IMR-90 (cell line): ENCODE data around the gene SIRPG. TPM values are rescaled to one million over a fixed set of nuclear protein-coding genes. Genes with fewer than 3 reads are reported as not detected.

ENCODE experiments used
- ATAC-seq: fragments of 200-7000 bp; cut with Tn5 transposase; 2 replicates; pipeline ENCODE4 v1.9.1; 2020; ENCODE audit warnings: low read depth, mild to moderate bottlenecking, moderate library complexity
- BruUV-seq: library from RNA; stranded (reverse); fragments of 400-500 nt; replicated peaks from 2 replicates; lab custom pipeline; 2021; lab: Mats Ljungman, UMichigan
- CTCF ChIA-PET: fragments of 300-600 bp; formaldehyde crosslinking; extraction: SDS; loops from one replicate; lab custom pipeline; 2021; ENCODE audit warnings: antibody characterized with exemption; lab: Yijun Ruan, JAX
- POLR2A ChIA-PET: fragments of 300-600 bp; sonication (Branson Sonifier 250); formaldehyde crosslinking; loops from one replicate; lab custom pipeline; 2022; ENCODE audit warnings: antibody characterized with exemption; ENCODE audit not compliant: unreplicated experiment; lab: Charles Lee
- DNase-seq: peaks from one replicate; pipeline ENCODE4 v3.0.0; 2013
- H2AFZ ChIP-seq: replicated peaks from 2 replicates; pipeline ENCODE3; 2013; ENCODE audit warnings: low read length, mild to moderate bottlenecking; ENCODE audit not compliant: poor library complexity
- H2AK5ac ChIP-seq: 2 replicates; pipeline ENCODE4 v1.6.1; 2013; ENCODE audit warnings: low read depth, low read length, inconsistent platforms
- H2AK9ac ChIP-seq: replicated peaks from 2 replicates; pipeline ENCODE3; 2013; ENCODE audit warnings: mild to moderate bottlenecking, low read depth, low read length, moderate library complexity; ENCODE audit not compliant: poor library complexity
- H2BK120ac ChIP-seq: 2 replicates; pipeline ENCODE4 v1.6.1; 2013; ENCODE audit warnings: low read depth, low read length, inconsistent platforms
- H2BK15ac ChIP-seq: 3 replicates; pipeline ENCODE4 v1.6.1; 2013; ENCODE audit warnings: low read depth, low read length, inconsistent platforms
- H2BK20ac ChIP-seq: 2 replicates; pipeline ENCODE4 v1.6.1; 2013; ENCODE audit warnings: low read depth, mild to moderate bottlenecking, inconsistent platforms, low read length, moderate library complexity
- H2BK5ac ChIP-seq: 2 replicates; pipeline ENCODE4 v1.6.1; 2013; ENCODE audit warnings: mild to moderate bottlenecking, low read depth, low read length, inconsistent platforms; ENCODE audit not compliant: poor library complexity, severe bottlenecking
- H3K14ac ChIP-seq: replicated peaks from 2 replicates; pipeline ENCODE4 v1.6.1; 2013; ENCODE audit warnings: low read depth, low read length, inconsistent platforms
- H3K18ac ChIP-seq: 2 replicates; pipeline ENCODE4 v1.6.1; 2013; ENCODE audit warnings: low read depth, low read length, control low read depth
- H3K23ac ChIP-seq: 2 replicates; pipeline ENCODE4 v1.6.1; 2013; ENCODE audit warnings: low read depth, low read length, inconsistent platforms
- H3K27ac ChIP-seq: 2 replicates; pipeline ENCODE4 v1.5.1; 2013; ENCODE audit warnings: mild to moderate bottlenecking, control low read depth, low read length; ENCODE audit not compliant: insufficient read depth
- H3K27me3 ChIP-seq: 2 replicates; pipeline ENCODE4 v1.6.1; 2013; ENCODE audit warnings: low read length; ENCODE audit not compliant: control insufficient read depth, insufficient read depth
- H3K36me3 ChIP-seq: 2 replicates; pipeline ENCODE4 v1.6.1; 2013; ENCODE audit warnings: low read length, mixed read lengths; ENCODE audit not compliant: control insufficient read depth, insufficient read depth
- H3K4ac ChIP-seq: 2 replicates; pipeline ENCODE4 v1.6.1; 2013; ENCODE audit warnings: low read depth, low read length, inconsistent platforms
- H3K4me1 ChIP-seq: 2 replicates; pipeline ENCODE4 v1.6.1; 2013; ENCODE audit warnings: low read length, mixed read lengths; ENCODE audit not compliant: control insufficient read depth, insufficient read depth
- H3K4me2 ChIP-seq: 2 replicates; pipeline ENCODE4 v1.6.1; 2013; ENCODE audit warnings: low read depth, mild to moderate bottlenecking, control low read depth, low read length, moderate library complexity
- H3K4me3 ChIP-seq: 2 replicates; pipeline ENCODE4 v1.5.1; 2013; ENCODE audit warnings: low read depth, mild to moderate bottlenecking, control low read depth, low read length, moderate library complexity; ENCODE audit not compliant: insufficient read depth
- H3K56ac ChIP-seq: 2 replicates; pipeline ENCODE4 v1.6.1; 2013; ENCODE audit warnings: low read length, inconsistent platforms; ENCODE audit not compliant: insufficient read depth; ENCODE audit errors: extremely low read depth
- H3K79me1 ChIP-seq, 2 experiments: 2 replicates each; pipeline ENCODE4 v1.6.1; 2013; ENCODE audit warnings: low read length in 2 of 2, inconsistent platforms in 1 of 2, low read depth in 1 of 2
- H3K9ac ChIP-seq: 2 replicates; pipeline ENCODE4 v1.6.1; 2013; ENCODE audit warnings: low read depth, low read length, control low read depth
- H3K9me1 ChIP-seq: 2 replicates; pipeline ENCODE4 v1.6.1; 2013; ENCODE audit warnings: low read length, inconsistent platforms; ENCODE audit not compliant: insufficient read depth
- H3K9me3 ChIP-seq: 2 replicates; pipeline ENCODE4 v1.6.1; 2013; ENCODE audit warnings: low read length; ENCODE audit not compliant: control insufficient read depth, insufficient read depth
- H4K20me1 ChIP-seq: 2 replicates; pipeline ENCODE4 v1.6.1; 2013; ENCODE audit warnings: low read length, inconsistent platforms; ENCODE audit not compliant: insufficient read depth
- H4K5ac ChIP-seq: 2 replicates; pipeline ENCODE4 v1.6.1; 2013; ENCODE audit warnings: mild to moderate bottlenecking, low read depth, low read length, control low read depth
- H4K8ac ChIP-seq, 2 experiments: 2 replicates each; pipeline ENCODE4 v1.6.1; 2013; ENCODE audit warnings: low read depth in 2 of 2, low read length in 2 of 2, control low read depth in 1 of 2, inconsistent platforms in 1 of 2
- H4K91ac ChIP-seq: 2 replicates; pipeline ENCODE4 v1.6.1; 2013; ENCODE audit warnings: low read depth, low read length, inconsistent platforms; ENCODE audit not compliant: insufficient read depth
- CHD1 ChIP-seq: IDR thresholded peaks from 2 replicates; pipeline ENCODE4 v1.6.1; 2012; ENCODE audit warnings: low read depth, low read length, improper control_type of control experiment
- MAZ ChIP-seq: IDR thresholded peaks from 2 replicates; pipeline ENCODE4 v1.6.1; 2012; ENCODE audit warnings: low read depth, mild to moderate bottlenecking, low read length, improper control_type of control experiment, moderate library complexity, borderline replicate concordance
- RAD21 ChIP-seq: IDR thresholded peaks from 2 replicates; pipeline ENCODE4 v1.6.1; 2012; ENCODE audit warnings: low read length, improper control_type of control experiment
- WGBS, 2 experiments: methylation state at CpG; one replicate each; pipeline versions ENCODE4 v1.1.5 to v1.1.7; 2013; ENCODE audit warnings: missing lambda C conversion rate in 2 of 2; ENCODE audit not compliant: insufficient read length in 1 of 2; ENCODE audit errors: extremely low coverage in 2 of 2; 5-methylcytosine and 5-hydroxymethylcytosine counted together
- dilution Hi-C: fragments of 300-500 bp; cut with HindIII; formaldehyde crosslinking; loops from one replicate; pipeline ENCODE4 v1.14.3; 2018; ENCODE audit warnings: low sequenced_read_pairs; ENCODE audit not compliant: unreplicated experiment
- in situ Hi-C: fragments of 300-500 bp; cut with MboI; formaldehyde crosslinking; loops from 3 replicates; pipeline ENCODE4 v1.14.3; 2019; ENCODE audit warnings: low sequenced_read_pairs, inconsistent platforms, mixed read lengths
- intact Hi-C: fragments of 100-400 bp; cut with micrococcal nuclease; formaldehyde crosslinking; loops from 2 replicates; pipeline ENCODE4 v1.10.0; 2022
- polyA plus RNA-seq, 3 experiments: library from polyadenylated mRNA; depleted of rRNA; stranded (reverse); fragments of >200 nt; gene quantifications; 2 replicates each; pipeline ENCODE4 v1.2.3, GENCODE V29; 2012; ENCODE audit warnings: low replicate concordance in 1 of 3
- total RNA-seq: library from RNA; depleted of rRNA; stranded (reverse); fragments of >200 nt; gene quantifications from 2 replicates; pipeline ENCODE4 v1.2.3, GENCODE V29; 2012
- TF ChIP-seq, protein P1 (sequence below): fragments of 150-350 bp; IDR thresholded peaks from 2 replicates; pipeline ENCODE4 v1.6.1; 2017; ENCODE audit warnings: mild to moderate bottlenecking, antibody characterized with exemption, low read length, low read depth

The SIRPG gene
- total and polyA plus RNA-seq, 2 of the 4 experiments (the other 2 are of a cell fraction) = not detected

DNA sequence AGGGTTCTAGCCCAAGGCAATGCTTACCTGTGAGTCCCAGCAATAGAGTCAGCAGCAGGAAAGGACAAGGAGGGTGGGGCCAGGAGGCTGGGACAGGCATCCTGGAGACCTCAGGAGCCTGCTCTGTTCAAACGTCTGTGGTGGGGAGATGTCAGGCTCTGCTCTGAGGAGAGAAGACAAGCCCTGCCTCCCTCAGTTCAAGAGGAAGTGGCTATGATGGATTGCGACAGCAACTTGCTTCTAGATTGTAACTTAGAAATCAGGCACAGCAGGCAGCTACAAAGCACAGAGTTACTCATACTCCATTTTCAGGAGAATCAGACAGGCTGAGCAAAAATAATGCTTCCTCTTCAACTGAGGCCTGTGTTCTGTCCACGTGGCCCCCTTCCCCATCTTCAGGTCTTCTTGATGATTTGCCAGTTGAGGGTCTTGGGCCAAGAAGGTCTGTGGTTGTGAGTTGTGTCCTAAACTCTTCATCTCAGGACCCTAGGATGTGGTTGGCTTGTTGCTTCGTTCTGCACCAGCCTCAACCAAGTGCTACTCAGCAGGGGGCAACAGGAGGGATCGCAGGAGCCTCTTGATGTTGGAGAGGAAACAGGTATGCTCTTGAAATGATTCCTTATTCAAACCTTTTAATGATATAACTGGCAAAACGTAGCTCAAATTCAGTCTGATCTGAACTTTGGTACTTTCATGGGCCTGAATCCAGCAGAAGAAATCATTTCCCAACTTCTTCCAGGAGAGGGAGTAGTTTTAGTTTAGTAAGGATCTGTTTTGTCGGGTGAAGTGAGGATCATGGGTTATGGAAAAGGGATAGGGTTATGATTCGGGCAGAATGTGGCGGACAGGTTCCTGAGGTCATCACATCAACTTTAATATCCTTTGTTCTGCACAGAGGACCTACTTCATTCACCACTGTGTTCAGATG is 68.8 kb downstream of the SIRPG start (continued):
- TF ChIP-seq, protein P1, sequence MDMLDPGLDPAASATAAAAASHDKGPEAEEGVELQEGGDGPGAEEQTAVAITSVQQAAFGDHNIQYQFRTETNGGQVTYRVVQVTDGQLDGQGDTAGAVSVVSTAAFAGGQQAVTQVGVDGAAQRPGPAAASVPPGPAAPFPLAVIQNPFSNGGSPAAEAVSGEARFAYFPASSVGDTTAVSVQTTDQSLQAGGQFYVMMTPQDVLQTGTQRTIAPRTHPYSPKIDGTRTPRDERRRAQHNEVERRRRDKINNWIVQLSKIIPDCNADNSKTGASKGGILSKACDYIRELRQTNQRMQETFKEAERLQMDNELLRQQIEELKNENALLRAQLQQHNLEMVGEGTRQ = no peak

DNA sequence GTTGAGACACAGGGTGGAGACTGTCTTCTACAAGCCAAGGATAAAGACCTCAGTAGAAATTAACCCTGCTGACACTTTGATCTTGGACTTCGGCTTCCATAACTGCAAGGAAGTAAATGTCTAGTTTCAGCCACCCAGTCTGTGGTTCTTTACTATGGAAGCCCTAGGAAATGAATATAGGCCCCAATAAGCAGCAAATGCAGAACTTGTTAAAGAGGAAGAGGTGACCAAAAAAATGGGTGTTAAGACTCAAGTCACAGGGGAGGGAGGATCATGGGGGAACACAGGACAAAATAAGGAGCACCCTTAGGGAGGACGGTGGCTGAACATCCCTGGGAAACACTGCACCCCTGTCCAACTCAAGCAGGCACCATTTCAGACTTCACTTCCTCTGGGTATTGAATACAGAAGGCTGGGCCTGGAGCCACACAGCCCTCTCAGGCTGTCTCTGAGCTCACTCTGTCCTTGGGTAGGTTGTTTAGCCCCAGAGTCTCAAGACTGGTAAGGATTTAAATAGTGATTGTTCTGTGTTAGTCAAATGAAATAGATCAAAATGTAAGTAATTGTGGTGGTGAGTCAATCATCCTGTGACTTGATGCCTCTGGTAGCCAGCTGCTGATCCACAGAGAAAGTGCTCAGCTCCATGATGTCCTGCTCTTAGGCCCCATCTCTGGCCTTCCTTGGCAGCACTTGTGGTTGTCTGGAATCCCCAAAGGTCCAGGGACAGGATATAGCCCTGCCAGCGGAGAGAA is 69.6 kb downstream of the SIRPG start:
- Histone ChIP-seq H3K9ac (no peak overlapping the region), H3K27me3 (no peaks in the 10 kb centered on the region), H2BK120ac (no peak overlapping the region), H3K4me2 (no peak overlapping the region), H3K4me3 (no peak overlapping the region), H3K9me1 (no peaks in the 10 kb centered on the region), H4K91ac (no peak overlapping the region), H3K4me1 (no peaks in the 10 kb centered on the region), H3K36me3 (no peaks in the 10 kb centered on the region), H2BK5ac (no peak overlapping the region), H4K5ac (no peak overlapping the region), H3K14ac (no peak overlapping the region), H2AK5ac (no peak overlapping the region), H3K18ac (no peak overlapping the region), H3K79me1 (no peaks in the 10 kb centered on the region), H3K23ac (no peak overlapping the region), H4K8ac (no peak overlapping the region), H3K4ac (no peak overlapping the region), H2AFZ (no peak overlapping the region), H3K27ac (no peak overlapping the region), H3K9me3 (no peaks in the 10 kb centered on the region), H2BK15ac (no peak overlapping the region), H4K20me1 (no peaks in the 10 kb centered on the region), H2BK20ac (no peak overlapping the region), H2AK9ac (no peak overlapping the region), H3K56ac (no peak overlapping the region)
- CTCF ChIA-PET = no interaction called here
- intact Hi-C loops = no loop called here
- DNase-seq = no peak
- dilution Hi-C loops = no loop called here
- TF ChIP-seq CHD1 (no peak), RAD21 (no peak), MAZ (no peak)
- POLR2A ChIA-PET = no interaction called here
- BruUV-seq = no TSS peak
- no CpG with 5 or more reads among the region's 3 CpGs for WGBS, 2 experiments
- in situ Hi-C loops = no loop called here
- ATAC-seq = no peak
